Neural cell (in vitro differentiated cells): ENCODE measurements around the gene SKOR1. TPM values are rescaled to one million over a fixed set of nuclear protein-coding genes. Genes with fewer than 3 reads are reported as not detected.

Experiments
- H2AFZ ChIP-seq: fragments of 200-600, 300-800 bp; sonication (generic), shearing (Covaris generic); 2 replicates; pipeline ENCODE4 v1.6.0; 2014; ENCODE audit warnings: low read depth, mild to moderate bottlenecking, antibody characterized with exemption, low read length, moderate library complexity
- H3F3A ChIP-seq: fragments of 200-600 bp; shearing (Covaris generic); 2 replicates; pipeline ENCODE4 v1.6.1; 2016; ENCODE audit warnings: mild to moderate bottlenecking, moderate library complexity, mixed read lengths, antibody characterized with exemption, low read length; ENCODE audit not compliant: insufficient read depth, poor library complexity, severe bottlenecking
- H3K27ac ChIP-seq: fragments of 200-600, 300-800 bp; sonication (generic), shearing (Covaris generic); 2 replicates; pipeline ENCODE4 v1.5.1; 2014; ENCODE audit warnings: mild to moderate bottlenecking, low read length, moderate library complexity
- H3K27me3 ChIP-seq: fragments of 300-800, 200-600 bp; sonication (generic), shearing (Covaris generic); 2 replicates; pipeline ENCODE4 v1.6.0; 2014; ENCODE audit warnings: mild to moderate bottlenecking, low read depth, low read length, moderate library complexity; ENCODE audit not compliant: insufficient read depth
- H3K36me3 ChIP-seq: fragments of 300-800, 200-600 bp; sonication (generic), shearing (Covaris generic); 2 replicates; pipeline ENCODE4 v1.5.1; 2014; ENCODE audit warnings: mild to moderate bottlenecking, antibody characterized with exemption, low read length, moderate library complexity; ENCODE audit not compliant: insufficient read depth
- H3K4me2 ChIP-seq: fragments of 300-800, 200-600 bp; sonication (generic), shearing (Covaris generic); 2 replicates; pipeline ENCODE4 v1.6.0; 2014; ENCODE audit warnings: mild to moderate bottlenecking, low read length
- H3K4me3 ChIP-seq: fragments of 300-800, 200-600 bp; sonication (generic), shearing (Covaris generic); 2 replicates; pipeline ENCODE4 v1.5.1; 2014; ENCODE audit warnings: mild to moderate bottlenecking, low read length, moderate library complexity
- H3K79me2 ChIP-seq: fragments of 200-600 bp; shearing (Covaris generic); replicated peaks from 2 replicates; pipeline ENCODE4 v1.6.0; 2014; ENCODE audit warnings: mild to moderate bottlenecking, low read length, moderate library complexity; ENCODE audit not compliant: insufficient read depth
- H3K9ac ChIP-seq: fragments of 300-800, 200-600 bp; sonication (generic), shearing (Covaris generic); 2 replicates; pipeline ENCODE4 v1.6.1; 2016; ENCODE audit warnings: mild to moderate bottlenecking, low read length, mixed read lengths
- H3K9me2 ChIP-seq: fragments of 200-600 bp; shearing (Covaris generic); 2 replicates; pipeline ENCODE4 v1.6.1; 2016; ENCODE audit warnings: mild to moderate bottlenecking, low read length, mixed read lengths; ENCODE audit not compliant: insufficient read depth
- H3K9me3 ChIP-seq: fragments of 200-600, 300-800 bp; sonication (generic), shearing (Covaris generic); 2 replicates; pipeline ENCODE4 v1.6.1; 2016; ENCODE audit warnings: mild to moderate bottlenecking, mixed run types, low read length, moderate library complexity, mixed read lengths
- H4K20me1 ChIP-seq: fragments of 200-600 bp; shearing (Covaris generic); 2 replicates; pipeline ENCODE4 v1.6.1; 2016; ENCODE audit warnings: mild to moderate bottlenecking, mixed run types; ENCODE audit not compliant: insufficient read depth
- CTCF ChIP-seq: fragments of 450-650 bp; IDR thresholded peaks from 2 replicates; pipeline ENCODE4 v1.5.1; 2014; ENCODE audit warnings: antibody characterized with exemption, mild to moderate bottlenecking, moderate library complexity; ENCODE audit not compliant: poor library complexity, severe bottlenecking
- EP300 ChIP-seq: fragments of 450-650 bp; conservative IDR thresholded peaks from 2 replicates; pipeline ENCODE4 v1.6.1; 2014; ENCODE audit warnings: antibody characterized with exemption, mild to moderate bottlenecking, moderate library complexity; ENCODE audit not compliant: poor library complexity, severe bottlenecking
- EZH2 ChIP-seq: fragments of 200-600, 300-800 bp; shearing (Covaris generic), sonication (generic); IDR thresholded peaks from 2 replicates; pipeline ENCODE4 v1.6.1; 2014; ENCODE audit warnings: antibody characterized with exemption, low read length, borderline replicate concordance, mild to moderate bottlenecking; ENCODE audit not compliant: insufficient read depth, poor library complexity, severe bottlenecking
- MXI1 ChIP-seq: fragments of 450-650 bp; conservative IDR thresholded peaks from 2 replicates; pipeline ENCODE4 v1.6.1; 2014; ENCODE audit warnings: antibody characterized with exemption, mild to moderate bottlenecking; ENCODE audit not compliant: poor library complexity, severe bottlenecking
- POLR2AphosphoS5 ChIP-seq: IDR thresholded peaks from 2 replicates; pipeline ENCODE4 v1.6.1; 2012
- RAD21 ChIP-seq: fragments of 450-650 bp; conservative IDR thresholded peaks from 2 replicates; pipeline ENCODE4 v1.6.1; 2014; ENCODE audit warnings: antibody characterized with exemption, mild to moderate bottlenecking, moderate library complexity
- SMC3 ChIP-seq: fragments of 450-650 bp; conservative IDR thresholded peaks from 2 replicates; pipeline ENCODE4 v1.6.1; 2014; ENCODE audit warnings: antibody characterized with exemption, mild to moderate bottlenecking, moderate library complexity; ENCODE audit not compliant: poor library complexity
- TAF1 ChIP-seq: IDR thresholded peaks from 2 replicates; pipeline ENCODE4 v1.6.1; 2012; ENCODE audit warnings: low read depth
- polyA plus RNA-seq: library from polyadenylated mRNA; depleted of rRNA; stranded (reverse); fragments of >200 nt; gene quantifications from 2 replicates; pipeline ENCODE4 v1.2.3, GENCODE V29; 2014
- TF ChIP-seq, protein P1 (sequence below): IDR thresholded peaks from 2 replicates; pipeline ENCODE4 v1.6.1; 2012; ENCODE audit warnings: borderline replicate concordance

Gene SKOR1
- polyA plus RNA-seq, 1 donor from 2014 or later = 0.81 TPM

DNA sequence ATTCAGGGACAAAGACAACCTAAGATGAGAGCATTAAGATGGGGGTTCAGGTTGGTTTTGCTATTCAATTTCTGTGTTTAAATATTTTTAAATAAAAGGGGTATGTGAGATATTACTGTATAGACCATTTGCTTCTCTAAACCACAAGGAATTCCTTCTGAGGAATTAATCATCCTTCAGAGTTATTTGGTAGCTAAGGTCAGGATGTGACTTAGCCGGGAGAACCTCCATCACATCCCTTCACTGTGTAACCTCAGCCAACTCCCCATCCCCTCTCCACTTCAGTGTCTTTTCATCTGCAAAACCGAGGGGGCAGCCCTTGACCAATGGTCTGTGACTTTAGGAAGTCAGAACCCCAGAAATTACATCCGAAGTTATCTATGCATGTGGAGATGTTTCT lies 48.7 kb upstream of the SKOR1 start:
- Histone ChIP-seq H3K79me2 (no peaks in the 10 kb centered on the region), H3K4me2 (no peak overlapping the region), H4K20me1 (no peaks in the 10 kb centered on the region), H2AFZ (no peak overlapping the region), H3K4me3 (no peak overlapping the region), H3K27me3 (peaks cover 6% of the 10 kb centered on the region), H3K36me3 (no peaks in the 10 kb centered on the region), H3K27ac (no peak overlapping the region), H3K9ac (no peak overlapping the region), H3F3A (no peaks in the 10 kb centered on the region), H3K9me3 (no peaks in the 10 kb centered on the region), H3K9me2 (no peaks in the 10 kb centered on the region)
- no peak for TF ChIP-seq EZH2
- TF ChIP-seq EP300 = no peak

DNA sequence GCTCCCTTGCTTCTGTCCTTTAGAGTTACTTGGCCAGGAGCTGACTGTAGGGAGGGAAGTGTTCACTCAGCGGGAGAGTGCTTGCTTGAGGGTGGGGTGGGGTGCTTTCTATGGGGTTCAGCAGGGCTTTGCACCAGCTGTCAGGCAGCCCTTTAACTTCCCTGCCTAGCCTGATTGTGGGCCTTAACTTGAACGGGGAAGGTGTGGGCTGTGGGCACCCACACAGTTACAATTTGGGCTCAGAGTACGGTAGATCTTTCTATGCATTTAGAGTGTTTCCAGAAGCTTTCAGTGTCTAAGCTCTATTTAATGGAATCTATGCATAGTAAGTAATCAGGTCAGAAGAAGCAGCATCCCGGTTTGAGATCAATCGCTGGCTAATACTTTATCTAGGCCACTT lies 48.2 kb upstream of the SKOR1 start:
- no peak overlapping the region for H2AFZ ChIP-seq
- no peak overlapping the region for H3K4me2 ChIP-seq
- no peaks in the 10 kb centered on the region for H3K79me2 ChIP-seq

GRCh38 chr15:67777773-67778172 lies 47.5 kb upstream of the SKOR1 start:
- H3K9me2 ChIP-seq = no peaks in the 10 kb centered on the region
- no peak for TF ChIP-seq EP300
- no peak for TF ChIP-seq MXI1
- no peak for TF ChIP-seq SMC3
- no peak for TF ChIP-seq RAD21
- no peak for TF ChIP-seq EZH2
- no peak for TF ChIP-seq TAF1
- no peak for TF ChIP-seq CTCF
- no peak for TF ChIP-seq POLR2AphosphoS5
- TF ChIP-seq, protein P1, sequence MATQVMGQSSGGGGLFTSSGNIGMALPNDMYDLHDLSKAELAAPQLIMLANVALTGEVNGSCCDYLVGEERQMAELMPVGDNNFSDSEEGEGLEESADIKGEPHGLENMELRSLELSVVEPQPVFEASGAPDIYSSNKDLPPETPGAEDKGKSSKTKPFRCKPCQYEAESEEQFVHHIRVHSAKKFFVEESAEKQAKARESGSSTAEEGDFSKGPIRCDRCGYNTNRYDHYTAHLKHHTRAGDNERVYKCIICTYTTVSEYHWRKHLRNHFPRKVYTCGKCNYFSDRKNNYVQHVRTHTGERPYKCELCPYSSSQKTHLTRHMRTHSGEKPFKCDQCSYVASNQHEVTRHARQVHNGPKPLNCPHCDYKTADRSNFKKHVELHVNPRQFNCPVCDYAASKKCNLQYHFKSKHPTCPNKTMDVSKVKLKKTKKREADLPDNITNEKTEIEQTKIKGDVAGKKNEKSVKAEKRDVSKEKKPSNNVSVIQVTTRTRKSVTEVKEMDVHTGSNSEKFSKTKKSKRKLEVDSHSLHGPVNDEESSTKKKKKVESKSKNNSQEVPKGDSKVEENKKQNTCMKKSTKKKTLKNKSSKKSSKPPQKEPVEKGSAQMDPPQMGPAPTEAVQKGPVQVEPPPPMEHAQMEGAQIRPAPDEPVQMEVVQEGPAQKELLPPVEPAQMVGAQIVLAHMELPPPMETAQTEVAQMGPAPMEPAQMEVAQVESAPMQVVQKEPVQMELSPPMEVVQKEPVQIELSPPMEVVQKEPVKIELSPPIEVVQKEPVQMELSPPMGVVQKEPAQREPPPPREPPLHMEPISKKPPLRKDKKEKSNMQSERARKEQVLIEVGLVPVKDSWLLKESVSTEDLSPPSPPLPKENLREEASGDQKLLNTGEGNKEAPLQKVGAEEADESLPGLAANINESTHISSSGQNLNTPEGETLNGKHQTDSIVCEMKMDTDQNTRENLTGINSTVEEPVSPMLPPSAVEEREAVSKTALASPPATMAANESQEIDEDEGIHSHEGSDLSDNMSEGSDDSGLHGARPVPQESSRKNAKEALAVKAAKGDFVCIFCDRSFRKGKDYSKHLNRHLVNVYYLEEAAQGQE = no peak
- no peaks in the 10 kb centered on the region for H3K36me3 ChIP-seq
- no peak overlapping the region for H2AFZ ChIP-seq
- H4K20me1 ChIP-seq = no peaks in the 10 kb centered on the region
- H3K4me2 ChIP-seq = no peak overlapping the region
- no peak overlapping the region for H3K9ac ChIP-seq
- H3K27me3 ChIP-seq = peaks cover 6% of the 10 kb centered on the region
- no peaks in the 10 kb centered on the region for H3F3A ChIP-seq
- no peak overlapping the region for H3K4me3 ChIP-seq
- no peaks in the 10 kb centered on the region for H3K79me2 ChIP-seq
- no peaks in the 10 kb centered on the region for H3K9me3 ChIP-seq
- no peak overlapping the region for H3K27ac ChIP-seq

More for the DNA sequence above, 48.2 kb upstream of the SKOR1 start:
- H3K9me2 ChIP-seq = no peaks in the 10 kb centered on the region
- H3K9me3 ChIP-seq = no peaks in the 10 kb centered on the region
- H3F3A ChIP-seq = no peaks in the 10 kb centered on the region
- H3K9ac ChIP-seq = no peak overlapping the region
- H3K36me3 ChIP-seq = no peaks in the 10 kb centered on the region
- no peaks in the 10 kb centered on the region for H4K20me1 ChIP-seq
- H3K27ac ChIP-seq = no peak overlapping the region
- TF ChIP-seq EP300 = no peak
- H3K27me3 ChIP-seq = peaks cover 6% of the 10 kb centered on the region
- H3K4me3 ChIP-seq = no peak overlapping the region
